Posterior cingulate gyrus (tissue), 11 donors: ENCODE data around the gene WNT5A.
"Not testable (repeated sequence)": the region's sequence is repeated elsewhere in the genome, so short reads cannot be mapped to it uniquely, and the experiment has no call there.

Experiments
- DNase-seq, 10 donors: peaks; one replicate each; pipeline versions ENCODE4 v3.0.0 to v3.0.0-alpha.2; 2020 to 2021; ENCODE audit warnings: mixed read lengths in 3 of 10
- intact Hi-C: fragments of 100-400 bp; cut with DNase I; formaldehyde crosslinking; loops from one replicate; pipeline ENCODE4 v1.15.1; 2023

WNT5A gene

GRCh38 chr3:55508335-55508734, 21.2 kb upstream of the WNT5A start:
- no peak for DNase-seq
- intact Hi-C loops, result no loop called here

- no peak for DNase-seq
- intact Hi-C loops, result no loop called here
Measured at GRCh38 chr3:55507808-55508207, 20.7 kb upstream of the WNT5A start.

GRCh38 chr3:55505776-55506175, 18.7 kb upstream of the WNT5A start:
- intact Hi-C loops, result no loop called here
- no peak for DNase-seq

GRCh38 chr3:55505102-55505501, 18.0 kb upstream of the WNT5A start:
- intact Hi-C loops, DNase-seq: not testable (repeated sequence)

GRCh38 chr3:55501905-55502304, 14.8 kb upstream of the WNT5A start:
- intact Hi-C loops, result no loop called here
- no peak for DNase-seq

- intact Hi-C loops, result no loop called here
- DNase-seq, result no peak
Measured at GRCh38 chr3:55500555-55501330, 13.6 kb upstream of the WNT5A start.

- no peak for DNase-seq
- intact Hi-C loops, result no loop called here
Measured at GRCh38 chr3:55498520-55498919, 11.4 kb upstream of the WNT5A start.

- no peak for DNase-seq
- intact Hi-C loops, result no loop called here
Measured at GRCh38 chr3:55497250-55497649, 10.1 kb upstream of the WNT5A start.

- intact Hi-C loops, result no loop called here
- no peak for DNase-seq
Measured at GRCh38 chr3:55494976-55495375, 7.9 kb upstream of the WNT5A start.

- no peak for DNase-seq
- intact Hi-C loops, result no loop called here
Measured at GRCh38 chr3:55492976-55493375, 5.9 kb upstream of the WNT5A start.

- intact Hi-C loops, result no loop called here
- no peak for DNase-seq
Measured at GRCh38 chr3:55491296-55491816, 4.2 kb upstream of the WNT5A start.

- no peak for DNase-seq
- intact Hi-C loops, result no loop called here
Measured at GRCh38 chr3:55490276-55490913, 3.3 kb upstream of the WNT5A start.

- no peak for DNase-seq
- intact Hi-C loops, result loop anchor here (10.0 kb wide), 2 partner anchors 635 to 1065 kb away; partner anchors contain the start of gene CCDC66
Measured at GRCh38 chr3:55489798-55490132, 2.7 kb upstream of the WNT5A start.

- intact Hi-C loops, result loop anchor here (10.0 kb wide), 2 partner anchors 634 to 1066 kb away; partner anchors contain the start of gene CCDC66
- DNase-seq, result peak; percentile 57 to 95 (median 77)
Measured at GRCh38 chr3:55488398-55489055, 1.4 kb upstream of the WNT5A start.

- DNase-seq, result peak in 4 of 10 donors; percentile 52 to 92 (median 85)
- intact Hi-C loops, result loop anchor here (10.0 kb wide), 2 partner anchors 633 to 1067 kb away; partner anchors contain the start of gene CCDC66
Measured at GRCh38 chr3:55487381-55488241, 505 bp upstream of the WNT5A start.

GRCh38 chr3:55486101-55486856, 827 bp downstream of the WNT5A start:
- peak in 3 of 10 donors; percentile 47 to 90 (median 71) for DNase-seq

GRCh38 chr3:55484801-55485791, 2.0 kb downstream of the WNT5A start:
- DNase-seq, result peak; percentile 68 to 97 (median 79)
- intact Hi-C loops, result loop anchor here (1.0 to 10.0 kb wide), 5 partner anchors 260 to 1070 kb away; partner anchors contain the start of gene CCDC66

More at GRCh38 chr3:55486101-55486856, 827 bp downstream of the WNT5A start:
- intact Hi-C loops, result loop anchor here (10.0 kb wide), 2 partner anchors 631 to 1069 kb away; partner anchors contain the start of gene CCDC66

GRCh38 chr3:55484191-55484689, 2.9 kb downstream of the WNT5A start:
- intact Hi-C loops, result loop anchor here (2.0 to 10.0 kb wide), 4 partner anchors 261 to 1071 kb away; partner anchors contain the start of gene CCDC66
- peak in 1 of 10 donors; percentile 74 for DNase-seq
